Measurements from ENCODE around the gene MRPS27.

MRPS27 gene

GRCh38 chr5:72252574-72253155, 67.4 kb downstream of the MRPS27 start:
- no peak overlapping the region for H3K27ac ChIP-seq (replicated peaks)
- no peak for DNase-seq (ENCODE audit: low read depth in 1 of 2, low spot score in 1 of 2)
- TF ChIP-seq GABPA (IDR thresholded peaks at IDR 0.05; ENCODE audit: low read depth) (no peak), SPI1 (IDR thresholded peaks at IDR 0.05; ENCODE audit: borderline replicate concordance, low read depth) (no peak), POLR2AphosphoS5 (IDR thresholded peaks at IDR 0.05; ENCODE audit: low read depth) (no peak), CTCF (IDR thresholded peaks at IDR 0.05; ENCODE audit: insufficient read depth, low read length) (no peak), REST (IDR thresholded peaks at IDR 0.05; ENCODE audit: insufficient replicate concordance, low read depth) (no peak)

GRCh38 chr5:72252008-72252407, 68.0 kb downstream of the MRPS27 start:
- no peak overlapping the region for H3K27ac ChIP-seq (replicated peaks)
- TF ChIP-seq POLR2AphosphoS5 (IDR thresholded peaks at IDR 0.05; ENCODE audit: low read depth): no peak
- no peak for TF ChIP-seq SPI1 (IDR thresholded peaks at IDR 0.05; ENCODE audit: borderline replicate concordance, low read depth)
- no peak for TF ChIP-seq CTCF (IDR thresholded peaks at IDR 0.05; ENCODE audit: insufficient read depth, low read length)
- no peak for TF ChIP-seq GABPA (IDR thresholded peaks at IDR 0.05; ENCODE audit: low read depth)
- no peak for TF ChIP-seq REST (IDR thresholded peaks at IDR 0.05; ENCODE audit: insufficient replicate concordance, low read depth)
- no peaks in the 10 kb centered on the region for H3K27me3 ChIP-seq (ENCODE audit: insufficient read depth, poor library complexity, severe bottlenecking)
- DNase-seq (ENCODE audit: low read depth in 1 of 2, low spot score in 1 of 2): no peak
- H3K4me3 ChIP-seq (replicated peaks; ENCODE audit: insufficient read depth, low read length): no peak overlapping the region

More at GRCh38 chr5:72252574-72253155, 67.4 kb downstream of the MRPS27 start:
- H3K27me3 ChIP-seq (ENCODE audit: insufficient read depth, poor library complexity, severe bottlenecking): no peaks in the 10 kb centered on the region
- no peak overlapping the region for H3K4me3 ChIP-seq (replicated peaks; ENCODE audit: insufficient read depth, low read length)

DNA sequence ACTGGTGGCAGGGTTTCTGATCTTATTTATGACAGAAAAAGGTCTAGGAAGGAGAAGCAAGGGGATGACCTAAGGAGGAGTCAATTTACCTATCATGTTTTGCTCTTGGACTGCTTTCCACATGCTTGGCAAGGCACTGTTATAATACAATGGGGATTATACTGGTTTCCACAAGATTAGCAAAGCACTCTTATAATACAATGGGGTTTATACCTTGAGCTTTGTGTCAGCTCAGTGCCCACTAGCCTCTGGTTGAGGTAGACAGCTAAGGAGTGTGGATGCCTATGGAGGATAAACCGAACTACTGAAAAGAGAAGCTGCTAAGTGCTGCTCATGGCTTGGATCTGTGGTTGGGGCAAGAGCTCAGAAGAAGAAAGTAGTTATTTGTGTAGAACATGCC, 68.7 kb downstream of the MRPS27 start:
- DNase-seq (ENCODE audit: low read depth in 1 of 2, low spot score in 1 of 2): no peak
- Histone ChIP-seq H3K27ac (replicated peaks) (no peak overlapping the region), H3K4me3 (replicated peaks; ENCODE audit: insufficient read depth, low read length) (no peak overlapping the region), H3K27me3 (ENCODE audit: insufficient read depth, poor library complexity, severe bottlenecking) (no peaks in the 10 kb centered on the region)
- TF ChIP-seq GABPA (IDR thresholded peaks at IDR 0.05; ENCODE audit: low read depth): no peak
- no peak for TF ChIP-seq POLR2AphosphoS5 (IDR thresholded peaks at IDR 0.05; ENCODE audit: low read depth)
- TF ChIP-seq REST (IDR thresholded peaks at IDR 0.05; ENCODE audit: insufficient replicate concordance, low read depth): no peak
- no peak for TF ChIP-seq SPI1 (IDR thresholded peaks at IDR 0.05; ENCODE audit: borderline replicate concordance, low read depth)
- no peak for TF ChIP-seq CTCF (IDR thresholded peaks at IDR 0.05; ENCODE audit: insufficient read depth, low read length)
